ENCODE measurements around the gene MFSD1.

GRCh38 chr3:158785972-158786371 is 15.9 kb upstream of the MFSD1 start:
- TF ChIP-seq POLR2A (IDR thresholded peaks at IDR 0.05; ENCODE audit: low read length) (no peak), GATA1 (IDR thresholded peaks at IDR 0.05; ENCODE audit: low read depth, low read length) (no peak)
